ENCODE data around the gene ABCA1.
"Not testable (repeated sequence)": the region's sequence is repeated elsewhere in the genome, so short reads cannot be mapped to it uniquely, and the experiment has no call there.

ABCA1 gene

DNA sequence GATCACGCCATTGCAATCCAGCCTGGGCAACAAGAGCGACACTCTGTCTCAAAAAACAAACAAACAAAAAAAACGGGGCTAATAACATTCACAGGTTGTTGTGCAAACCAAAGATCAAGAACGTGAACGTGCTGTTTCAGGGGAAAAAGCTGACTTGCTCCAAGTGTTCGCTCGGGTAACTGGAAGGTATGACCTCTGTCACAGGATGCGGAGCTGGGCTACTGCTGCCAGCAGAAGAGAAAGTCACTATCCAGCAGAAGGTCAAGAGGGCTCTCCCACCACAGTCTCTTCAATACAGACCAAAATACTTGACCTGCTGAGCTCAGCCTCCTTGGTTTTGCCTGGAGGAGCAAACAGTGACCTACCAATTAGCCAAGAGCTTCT is 59.7 kb downstream of the ABCA1 start:
- DNase-seq: no peak

DNA sequence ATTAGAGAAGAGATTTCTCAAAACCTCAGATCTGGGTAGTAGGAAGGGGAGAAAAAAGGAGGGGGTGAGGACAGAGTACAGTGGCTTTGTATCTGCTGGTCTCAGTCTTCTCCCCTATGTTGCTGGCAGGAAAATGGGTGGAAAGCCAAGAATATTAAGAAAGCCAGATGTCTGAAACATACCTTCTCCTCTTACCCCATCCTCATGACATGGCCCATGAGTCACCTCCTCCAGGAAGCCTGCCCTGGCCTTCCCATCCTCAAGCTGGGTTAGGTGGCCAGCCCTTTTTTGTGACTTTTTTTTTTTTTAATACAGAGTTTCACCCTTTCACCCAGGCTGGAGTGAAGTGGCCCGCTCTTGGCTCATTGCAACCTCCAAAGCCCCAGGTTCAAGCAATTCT is 61.8 kb downstream of the ABCA1 start:
- no peak for DNase-seq

DNA sequence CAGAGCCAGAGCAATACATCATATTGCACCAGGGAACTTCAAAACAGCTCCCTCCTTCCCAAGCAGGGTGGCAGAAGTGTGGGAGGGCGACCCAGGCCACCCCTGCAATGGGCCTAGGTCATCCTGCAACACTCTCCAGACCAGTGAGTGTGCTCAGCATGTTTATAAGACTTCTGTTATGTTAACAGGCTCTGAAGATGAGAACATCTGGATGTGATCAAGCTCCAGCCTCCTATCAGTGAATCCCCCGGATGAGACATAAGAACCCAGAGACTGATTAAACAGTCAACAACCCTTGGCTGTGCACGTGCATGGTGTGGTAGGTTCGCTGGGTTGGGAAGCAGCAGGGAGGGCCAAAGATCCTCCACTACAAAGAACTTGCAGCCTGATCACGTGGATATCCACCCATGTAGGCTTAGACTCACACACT is 63.3 kb downstream of the ABCA1 start:
- DNase-seq: no peak

DNA sequence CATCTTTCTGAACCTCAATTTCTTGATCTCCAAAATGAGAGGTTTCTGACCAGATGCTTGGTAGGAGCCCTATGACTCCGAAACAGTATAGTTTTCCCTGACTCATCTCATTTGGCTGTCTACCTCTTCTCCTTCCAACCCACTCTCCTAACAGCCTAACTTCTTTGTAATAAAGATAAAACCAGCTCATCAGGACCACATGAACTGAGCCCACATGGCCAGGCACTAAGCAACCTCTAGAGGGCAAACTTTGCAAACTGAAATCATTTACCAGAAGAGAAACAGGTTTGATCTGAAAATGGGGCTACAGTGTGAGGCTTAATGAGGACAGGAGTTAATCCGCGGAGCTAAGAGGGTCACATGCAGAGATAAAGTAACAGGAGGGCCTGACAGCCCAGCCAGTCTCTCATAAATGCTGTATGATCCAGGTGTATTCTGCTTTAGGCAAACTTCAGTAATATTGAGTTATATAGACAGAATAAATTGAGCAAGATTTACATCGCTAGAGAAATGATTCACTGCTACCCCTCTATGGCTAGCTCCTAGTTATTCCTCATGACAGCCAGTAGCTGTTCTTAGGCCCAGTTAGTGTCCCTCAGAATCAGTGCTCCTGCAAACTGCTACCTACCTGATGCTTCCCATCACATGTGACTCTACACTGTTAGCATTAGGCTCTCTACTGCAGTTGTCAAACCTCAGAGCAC is 64.6 kb downstream of the ABCA1 start:
- DNase-seq: no peak

DNA sequence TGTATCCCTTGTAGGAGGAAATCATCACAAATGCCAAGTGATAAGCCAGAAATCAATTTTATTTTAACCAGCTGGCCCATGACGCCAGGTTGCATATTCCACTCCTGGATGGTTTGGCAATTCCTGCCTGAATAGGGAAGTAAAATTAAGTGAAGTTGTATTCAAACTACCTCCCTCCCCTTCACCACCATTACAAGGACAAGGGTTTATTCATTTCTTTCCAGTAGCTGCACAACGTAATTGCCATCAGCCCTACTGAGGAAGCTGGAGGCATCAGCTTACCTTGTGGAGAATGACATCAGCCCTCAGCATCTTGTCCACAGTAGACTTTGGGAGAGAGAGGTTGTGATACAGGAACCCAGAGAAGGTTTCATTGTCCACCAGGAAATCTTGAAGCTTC is 66.6 kb downstream of the ABCA1 start:
- DNase-seq: no peak

DNA sequence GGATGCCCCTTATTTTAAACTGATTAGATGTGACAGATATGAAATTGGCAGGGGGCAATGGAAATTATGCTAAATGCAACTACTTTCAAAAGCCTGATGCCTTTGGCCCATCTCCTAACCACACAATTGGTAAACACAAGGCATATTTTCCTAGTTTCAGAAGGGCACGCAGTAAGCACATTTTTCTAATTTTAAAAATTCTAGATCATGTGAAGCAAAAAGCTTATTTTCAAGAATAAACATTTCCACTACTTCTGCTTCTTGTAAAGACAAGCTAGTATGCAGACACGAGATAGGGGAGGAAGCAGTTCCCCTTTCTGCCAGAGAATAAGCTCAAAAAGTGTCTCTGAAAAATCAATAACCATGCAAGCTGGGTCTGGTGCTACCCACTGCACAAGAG is 67.7 kb downstream of the ABCA1 start:
- DNase-seq: no peak

DNA sequence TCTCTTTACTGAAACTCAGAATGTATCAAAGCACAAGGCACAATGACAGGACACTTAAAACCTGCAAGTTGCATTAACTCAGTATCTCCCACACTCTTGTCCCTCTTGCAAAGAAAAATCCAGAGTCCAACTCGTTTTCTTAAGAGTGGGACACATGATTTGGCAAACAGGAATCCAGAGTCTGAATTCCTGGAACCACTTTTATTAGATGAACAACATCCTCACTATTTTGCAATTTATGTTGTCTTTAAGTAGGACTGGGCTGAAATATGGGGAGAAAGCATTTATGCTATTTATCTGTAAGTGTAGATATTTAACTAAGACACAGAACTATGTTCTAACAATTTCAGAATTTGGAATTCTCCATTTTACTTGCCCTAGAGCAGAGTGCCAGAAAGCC is 69.1 kb downstream of the ABCA1 start:
- no peak for DNase-seq

DNA sequence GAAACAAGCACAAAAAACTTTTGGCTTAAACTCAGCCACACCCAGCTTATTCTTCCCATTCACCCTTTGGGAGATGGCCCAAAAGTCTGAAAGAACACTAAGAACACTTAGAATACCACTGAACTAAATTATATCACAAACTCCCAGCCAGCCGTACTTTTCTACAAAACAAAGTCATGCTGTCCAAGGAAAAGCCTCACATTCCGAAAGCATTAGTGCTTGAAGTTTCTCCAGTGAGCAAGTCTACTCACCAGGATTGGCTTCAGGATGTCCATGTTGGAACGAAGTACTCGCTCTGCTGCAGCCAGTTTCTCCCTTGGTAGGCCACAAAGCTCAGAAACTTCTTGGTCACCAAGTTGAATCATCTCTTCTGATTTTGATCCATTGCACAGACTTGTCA is 69.7 kb downstream of the ABCA1 start:
- no peak for DNase-seq

DNA sequence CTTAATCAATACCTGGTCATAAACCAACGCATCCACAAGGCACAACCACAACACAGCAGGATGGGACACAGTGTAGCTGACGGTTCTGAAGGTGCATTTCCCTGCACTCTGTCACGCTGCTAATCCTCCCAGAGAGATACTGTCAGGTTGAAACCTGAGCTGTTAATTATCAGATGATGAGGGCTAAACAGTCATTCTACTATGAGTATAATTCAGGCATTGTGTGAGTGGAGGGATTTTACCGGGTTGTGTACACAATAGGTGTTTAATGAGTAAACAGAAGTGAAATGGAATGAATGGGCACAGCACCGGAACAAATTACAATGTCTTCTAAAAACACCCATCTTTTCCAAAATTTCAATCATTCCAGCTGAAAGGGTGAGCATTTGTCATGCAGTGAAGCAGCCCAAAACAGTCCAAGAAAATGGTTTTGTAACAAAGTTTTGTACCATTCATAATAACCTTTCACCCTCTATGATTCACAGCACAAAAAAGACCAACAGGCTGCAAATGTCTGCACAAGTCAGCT is 71.5 kb downstream of the ABCA1 start:
- no peak for DNase-seq

DNA sequence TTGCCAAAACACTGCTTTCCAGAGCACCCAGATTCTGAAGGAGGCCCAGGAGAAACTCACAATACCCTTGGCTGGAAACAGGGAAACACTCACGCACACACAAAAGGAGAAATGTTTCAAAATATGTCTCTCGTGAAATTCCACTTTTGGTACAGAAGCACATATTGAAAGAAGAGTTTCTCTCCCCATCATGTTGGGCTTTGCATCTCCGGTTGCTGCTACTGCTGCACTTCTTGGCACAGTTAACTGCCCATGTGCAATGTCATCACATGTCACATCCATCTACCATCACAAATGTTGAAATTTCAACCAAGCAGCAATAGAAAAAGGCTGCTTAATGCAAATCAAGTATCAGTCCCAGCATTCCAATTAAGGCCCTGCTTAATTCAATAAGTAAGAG is 72.1 kb downstream of the ABCA1 start:
- DNase-seq: no peak

DNA sequence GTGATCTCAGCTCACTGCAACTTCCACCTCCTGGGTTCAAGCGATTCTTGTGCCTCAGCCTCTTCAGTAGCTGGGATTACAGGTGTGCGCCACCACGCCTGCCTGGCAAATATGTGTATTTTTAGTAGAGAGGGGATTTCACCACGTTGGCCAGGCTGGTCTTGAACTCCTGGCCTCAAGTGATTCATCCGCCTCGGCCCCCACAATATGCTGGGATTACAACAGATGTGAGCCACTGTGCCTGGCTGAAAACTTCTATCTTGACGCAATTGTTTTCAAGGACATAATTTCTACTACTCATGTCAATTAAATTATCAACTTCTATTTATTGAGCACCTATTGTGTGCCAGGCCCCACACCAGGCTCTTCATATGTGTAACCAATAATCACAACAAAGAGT is 72.7 kb downstream of the ABCA1 start:
- DNase-seq: not testable (repeated sequence)

DNA sequence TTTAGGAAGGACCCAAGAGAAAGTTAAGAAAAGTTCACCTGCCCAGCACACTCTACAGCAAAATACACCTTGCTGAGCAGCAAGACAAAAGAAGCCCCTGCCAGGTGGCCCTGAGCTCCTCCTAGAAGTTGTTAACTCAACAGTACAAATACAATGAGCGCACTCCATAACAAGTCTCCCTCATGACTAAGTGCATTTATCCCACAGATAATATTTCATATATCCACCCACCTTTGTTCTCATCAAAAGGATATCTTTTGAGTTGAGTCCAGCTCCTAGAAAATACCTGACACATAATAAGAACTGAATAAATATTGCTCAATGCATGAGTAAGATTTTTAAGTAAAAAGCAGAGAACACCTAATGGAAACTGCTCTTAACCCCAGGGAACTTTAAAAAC is 73.3 kb downstream of the ABCA1 start:
- no peak for DNase-seq

DNA sequence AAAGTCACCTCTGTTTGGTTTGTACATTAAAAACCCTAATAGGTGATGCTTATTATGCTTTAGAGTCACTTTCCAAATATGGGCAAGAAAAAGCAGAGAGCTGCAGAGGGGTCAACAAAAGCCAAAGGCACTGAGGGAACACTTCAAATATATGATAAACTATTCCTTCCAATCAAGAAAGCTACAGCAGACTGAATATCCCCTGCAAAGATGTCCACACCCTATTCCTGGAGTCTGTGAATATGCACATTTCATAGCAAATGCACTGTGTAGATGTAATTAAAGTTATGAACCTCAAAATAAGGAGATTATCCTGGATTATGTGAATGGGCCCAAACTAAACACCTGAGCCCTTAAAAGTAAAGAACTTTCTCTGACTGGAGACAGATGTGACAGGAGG is 74.3 kb downstream of the ABCA1 start:
- no peak for DNase-seq

DNA sequence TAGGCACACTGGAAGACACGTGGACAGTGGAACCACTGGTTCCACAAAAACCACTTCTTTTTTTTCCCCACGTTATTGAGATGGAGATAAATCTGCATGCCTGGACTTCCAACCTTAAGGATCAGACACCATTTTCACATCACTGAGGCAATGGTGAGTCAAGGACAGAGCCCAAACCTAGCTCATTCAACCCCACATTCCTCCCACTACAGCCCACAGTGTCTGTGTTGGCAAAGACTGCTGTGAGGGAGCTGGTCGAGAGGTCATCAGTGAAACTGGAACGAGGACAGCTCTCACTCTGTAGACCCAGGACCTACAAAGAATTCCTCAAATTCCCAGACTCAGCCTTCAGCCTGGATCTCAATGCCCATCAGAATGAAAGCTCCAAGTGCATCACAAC is 74.8 kb downstream of the ABCA1 start:
- no peak for DNase-seq

DNA sequence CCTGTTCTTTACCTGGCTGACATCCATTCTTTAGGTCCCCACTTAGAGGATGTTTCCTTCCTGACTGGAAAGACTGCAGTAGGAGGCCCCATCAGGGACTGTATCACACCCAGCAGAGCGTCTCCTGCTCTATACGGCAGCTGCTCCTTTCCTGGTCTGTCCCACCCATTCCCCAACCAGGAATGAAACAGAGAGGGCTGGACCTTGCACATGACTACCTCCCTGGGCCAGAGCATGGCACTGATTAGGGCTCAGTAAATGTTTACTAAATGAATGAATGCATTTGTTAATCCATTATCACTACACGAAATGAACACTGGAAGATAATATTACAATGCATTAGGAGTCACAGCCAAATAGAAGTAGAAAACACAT is 76.4 kb downstream of the ABCA1 start:
- DNase-seq: no peak

DNA sequence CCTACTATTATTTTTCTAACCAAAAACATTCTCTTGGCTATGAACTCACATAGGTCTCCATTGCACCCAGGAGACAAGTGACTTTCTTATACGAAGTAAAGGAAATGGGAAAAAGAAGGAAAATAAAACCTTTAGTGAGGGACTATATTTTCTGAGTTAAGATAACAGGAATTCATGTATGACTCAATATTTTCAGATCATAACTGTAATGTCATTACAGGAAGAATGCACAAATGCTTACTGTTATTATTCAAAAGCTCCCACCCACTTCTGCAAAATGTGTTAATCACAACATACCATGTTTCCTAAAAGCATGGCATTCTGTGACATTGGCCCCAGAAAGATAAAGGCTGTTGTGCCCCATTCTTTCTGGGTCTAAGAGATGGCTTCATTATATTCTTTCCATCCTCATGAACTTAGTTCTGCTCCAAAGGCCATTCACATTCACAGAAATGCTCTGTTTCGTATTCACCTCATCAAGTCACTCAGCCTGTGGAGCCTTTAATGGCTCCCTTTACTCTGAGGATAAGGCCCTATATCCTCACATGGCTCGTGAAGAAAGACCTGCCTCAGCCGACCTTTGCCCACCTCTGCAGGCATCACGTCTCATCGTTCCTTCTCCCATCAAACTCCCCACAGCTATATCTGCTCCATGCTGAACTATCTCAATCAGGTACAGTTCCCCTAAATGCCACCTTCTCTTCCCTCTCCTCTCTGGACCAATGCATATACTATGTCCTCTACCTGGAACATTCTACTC is 77.0 kb downstream of the ABCA1 start:
- DNase-seq: no peak

DNA sequence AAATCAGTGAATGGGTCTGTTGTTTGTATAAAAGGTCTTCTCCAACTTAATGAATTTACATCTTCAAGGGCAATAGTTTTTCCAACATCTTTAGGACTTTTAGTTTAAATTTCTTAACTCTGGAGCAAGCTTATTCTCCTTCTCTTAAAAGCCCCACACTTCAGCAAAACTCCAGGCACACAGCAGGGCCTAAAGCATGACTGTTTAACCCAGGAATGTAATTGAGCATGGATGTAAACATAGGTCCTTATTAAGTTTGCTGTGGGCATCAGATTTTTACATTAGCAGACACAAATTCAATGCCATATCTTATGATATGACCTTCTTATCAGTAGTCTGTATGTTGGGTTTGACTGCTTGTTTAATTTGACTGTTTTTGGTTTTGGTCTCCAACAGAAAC is 78.9 kb downstream of the ABCA1 start:
- DNase-seq: no peak

DNA sequence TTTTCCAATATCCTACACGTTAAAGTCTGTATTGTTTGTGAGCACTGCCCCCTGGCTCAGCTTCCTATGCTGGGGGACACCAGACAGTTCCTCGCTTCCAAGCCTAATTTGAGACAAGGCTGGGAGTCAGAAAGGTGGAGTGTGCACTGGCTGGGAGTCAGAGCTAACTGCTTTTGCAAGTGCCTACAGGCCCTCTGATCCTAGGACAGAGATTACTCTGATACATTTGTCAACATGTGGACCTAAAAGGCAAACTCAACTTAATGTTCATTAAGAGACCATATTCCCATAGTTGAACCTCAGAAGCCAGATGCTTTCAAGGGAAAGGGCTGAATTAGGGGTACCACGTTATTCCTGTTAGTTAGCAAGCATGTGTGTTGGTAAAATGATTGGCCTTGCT is 83.2 kb downstream of the ABCA1 start:
- DNase-seq: no peak

DNA sequence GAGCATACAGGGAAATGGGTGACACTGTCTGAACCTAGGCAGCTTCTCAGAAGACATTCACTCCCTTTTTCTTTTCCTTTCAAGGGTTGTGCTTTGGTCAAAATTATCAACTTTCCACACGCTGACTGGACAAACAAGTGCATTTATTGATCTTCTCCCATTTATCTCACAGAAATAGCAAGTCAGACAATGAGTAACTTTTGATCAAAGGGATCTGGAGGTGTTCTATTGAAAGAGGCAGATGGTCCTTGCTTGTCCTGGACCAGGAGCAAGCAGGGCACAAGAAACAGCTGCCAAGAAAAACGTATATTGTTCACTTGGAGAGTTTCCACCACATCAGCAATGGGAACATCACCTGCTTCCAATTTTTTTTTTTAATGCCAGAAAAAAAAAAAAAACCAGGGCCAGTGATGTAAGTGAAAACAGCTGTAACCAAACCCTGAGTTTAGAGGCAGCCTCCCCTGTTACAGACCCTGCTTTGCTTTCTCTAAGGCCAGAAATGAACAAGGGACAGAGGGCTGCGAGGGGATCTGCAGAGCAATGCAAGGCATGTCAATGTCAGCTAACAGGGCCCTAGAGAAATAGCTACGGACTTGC is 84.2 kb downstream of the ABCA1 start:
- no peak for DNase-seq

DNA sequence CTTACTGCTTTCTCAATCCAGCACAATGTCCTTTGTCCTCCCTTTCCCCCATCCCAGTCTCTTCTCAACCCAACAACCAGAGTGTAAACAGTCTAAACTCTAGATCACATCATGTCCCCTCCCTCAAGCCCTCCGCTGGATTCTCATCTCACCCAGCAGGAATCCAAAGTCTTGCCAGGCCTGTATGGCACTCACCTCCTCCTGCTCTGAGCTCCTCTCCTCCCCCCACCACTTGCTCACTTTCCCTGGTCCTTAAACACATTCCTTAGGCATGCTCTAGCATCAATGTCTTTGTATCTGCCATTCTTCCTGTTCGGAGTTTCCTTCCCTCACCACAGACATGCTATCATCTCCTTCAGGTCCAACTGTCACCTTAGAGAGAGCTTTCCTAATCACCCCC is 85.3 kb downstream of the ABCA1 start:
- DNase-seq: no peak

DNA sequence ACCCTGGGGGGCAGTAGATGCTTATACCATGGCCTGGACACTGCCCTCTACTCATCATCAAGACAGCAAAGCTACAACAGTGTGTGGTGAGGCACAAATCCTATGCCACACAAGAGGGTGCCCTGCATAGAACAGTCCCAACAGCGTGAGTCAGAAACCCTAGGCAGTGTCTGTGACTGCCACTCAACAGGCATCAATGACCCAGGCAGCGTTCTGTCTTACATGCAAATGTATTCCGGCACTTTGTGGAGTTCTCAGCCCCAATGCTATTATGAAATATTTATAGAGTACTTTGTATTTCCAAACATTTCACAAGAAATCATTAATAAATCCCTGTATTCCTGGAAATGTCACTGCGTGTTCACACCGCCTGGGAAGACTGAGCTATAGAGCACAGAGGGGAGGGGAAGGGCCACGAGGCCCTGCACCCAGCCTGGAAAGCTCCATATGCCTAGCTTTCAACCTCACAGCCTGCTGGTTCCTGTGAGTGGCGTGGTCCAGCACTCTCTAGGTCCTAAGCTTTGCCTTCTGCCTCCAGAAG is 86.3 kb downstream of the ABCA1 start:
- no peak for DNase-seq

DNA sequence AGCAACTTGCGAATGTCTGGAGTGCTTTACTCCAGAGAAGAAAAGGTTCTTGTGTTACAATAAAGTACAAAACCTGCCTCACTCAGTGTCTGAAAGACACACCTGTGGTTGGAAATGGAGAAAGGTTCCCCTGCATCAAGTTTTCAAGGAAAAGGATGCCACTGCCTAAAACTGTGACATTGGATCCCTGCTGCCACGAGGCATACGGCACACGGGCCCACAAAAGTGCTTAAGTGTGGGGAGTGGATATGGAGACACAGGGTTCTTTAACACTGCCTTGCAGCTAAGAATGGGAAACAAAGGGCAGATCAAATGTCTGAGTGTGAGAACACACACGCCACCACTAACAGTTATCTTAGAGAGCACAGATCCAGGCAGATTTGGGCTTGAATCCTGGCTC is 89.0 kb downstream of the ABCA1 start:
- DNase-seq: no peak

DNA sequence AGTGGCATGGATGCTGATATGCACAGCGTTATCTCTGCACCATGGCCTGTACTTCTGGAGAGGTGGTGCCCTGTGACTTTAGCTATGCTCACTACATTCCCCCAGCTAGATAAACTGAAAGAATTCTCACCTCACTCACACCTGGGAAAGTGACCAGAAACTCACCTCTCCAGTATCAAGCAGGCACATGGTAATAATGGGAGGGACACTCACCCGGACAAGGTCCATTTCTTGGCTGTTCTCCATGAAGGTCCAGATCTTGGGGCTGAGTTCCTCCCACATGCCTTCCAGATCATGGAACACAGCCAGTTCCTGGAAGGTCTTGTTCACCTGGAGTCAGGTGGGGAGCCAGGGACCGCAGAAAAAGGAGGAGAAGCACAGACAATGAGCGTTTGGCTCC is 91.2 kb downstream of the ABCA1 start:
- no peak for DNase-seq

DNA sequence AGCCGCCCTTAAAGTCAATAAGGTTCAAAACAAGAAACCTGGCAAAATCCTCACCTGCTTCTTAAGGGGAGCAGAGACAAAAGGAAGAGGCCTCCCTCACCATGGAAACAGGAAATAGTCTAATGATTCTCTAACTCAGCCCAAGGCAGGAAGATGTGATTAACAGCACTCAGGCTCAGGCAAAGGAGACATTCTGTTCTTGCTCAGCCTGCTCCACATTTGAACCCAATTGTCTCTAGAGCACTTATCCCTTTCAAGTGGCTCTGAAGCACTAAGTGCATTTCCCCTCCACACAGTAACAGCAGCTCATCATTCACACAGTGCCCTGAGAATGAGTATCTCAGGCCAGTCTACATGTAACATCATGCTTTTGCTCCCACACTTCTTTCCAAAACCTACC is 91.7 kb downstream of the ABCA1 start:
- DNase-seq: no peak
